Chondrocyte (in vitro differentiated cells): ENCODE data around the gene SLC43A2. TPM values are rescaled to one million over a fixed set of nuclear protein-coding genes. Genes with fewer than 3 reads are reported as not detected.

Experiments
- DNase-seq: peaks from one replicate; pipeline ENCODE4 v3.0.0; 2021; ENCODE audit warnings: mixed read lengths, low spot score
- H3K27ac Mint-ChIP-seq: one replicate; pipeline ENCODE4 v1.8.0; 2021; ENCODE audit warnings: mild to moderate bottlenecking, moderate library complexity, mixed read lengths; ENCODE audit not compliant: unreplicated experiment
- H3K27me3 Mint-ChIP-seq: 2 replicates; pipeline ENCODE4 v1.8.0; 2021; ENCODE audit warnings: low read depth, mixed read lengths
- H3K36me3 Mint-ChIP-seq: 2 replicates; pipeline ENCODE4 v1.8.0; 2021; ENCODE audit warnings: low read depth, mixed read lengths
- H3K4me1 Mint-ChIP-seq: 2 replicates; pipeline ENCODE4 v1.8.0; 2021; ENCODE audit warnings: low read depth, mild to moderate bottlenecking, mixed read lengths
- H3K4me3 Mint-ChIP-seq: one replicate; pipeline ENCODE4 v1.8.0; 2021; ENCODE audit warnings: mild to moderate bottlenecking, moderate library complexity, mixed read lengths; ENCODE audit not compliant: unreplicated experiment
- H3K9me3 Mint-ChIP-seq: 2 replicates; pipeline ENCODE4 v1.8.0; 2021; ENCODE audit warnings: low read depth, mixed read lengths
- CTCF ChIP-seq: fragments of 200-600 bp; sonication (generic); IDR thresholded peaks from 2 replicates; pipeline ENCODE4 v1.5.0; 2021; ENCODE audit warnings: antibody characterized with exemption, mild to moderate bottlenecking, moderate library complexity
- total RNA-seq: library from RNA; stranded (reverse); gene quantifications from 3 replicates; pipeline ENCODE4 v1.2.1, GENCODE V29; 2021

The SLC43A2 gene
- total RNA-seq, 1 donor from 2014 or later: 3.3 TPM

- Mint-ChIP-seq H3K4me3 (no peak overlapping the region), H3K27ac (no peak overlapping the region), H3K4me1 (peaks cover 17% of the 10 kb centered on the region), H3K36me3 (peaks cover 2% of the 10 kb centered on the region), H3K27me3 (peaks cover 2% of the 10 kb centered on the region), H3K9me3 (no peaks in the 10 kb centered on the region)
- no peak for TF ChIP-seq CTCF
- DNase-seq: no peak
Measured at GRCh38 chr17:1646199-1646875, 17.7 kb upstream of the SLC43A2 start.

- H3K27ac Mint-ChIP-seq: no peak within 1 kb of the TSS
- no peaks in the 10 kb centered on the region for H3K36me3 Mint-ChIP-seq
Measured at GRCh38 chr17:1645207-1646171, 16.9 kb upstream of the SLC43A2 start, which contains the start of gene SCARF1. SCARF1 (minus strand) TSS chr17:1645732; CDS start chr17:1645697, 35 bp downstream.

DNA sequence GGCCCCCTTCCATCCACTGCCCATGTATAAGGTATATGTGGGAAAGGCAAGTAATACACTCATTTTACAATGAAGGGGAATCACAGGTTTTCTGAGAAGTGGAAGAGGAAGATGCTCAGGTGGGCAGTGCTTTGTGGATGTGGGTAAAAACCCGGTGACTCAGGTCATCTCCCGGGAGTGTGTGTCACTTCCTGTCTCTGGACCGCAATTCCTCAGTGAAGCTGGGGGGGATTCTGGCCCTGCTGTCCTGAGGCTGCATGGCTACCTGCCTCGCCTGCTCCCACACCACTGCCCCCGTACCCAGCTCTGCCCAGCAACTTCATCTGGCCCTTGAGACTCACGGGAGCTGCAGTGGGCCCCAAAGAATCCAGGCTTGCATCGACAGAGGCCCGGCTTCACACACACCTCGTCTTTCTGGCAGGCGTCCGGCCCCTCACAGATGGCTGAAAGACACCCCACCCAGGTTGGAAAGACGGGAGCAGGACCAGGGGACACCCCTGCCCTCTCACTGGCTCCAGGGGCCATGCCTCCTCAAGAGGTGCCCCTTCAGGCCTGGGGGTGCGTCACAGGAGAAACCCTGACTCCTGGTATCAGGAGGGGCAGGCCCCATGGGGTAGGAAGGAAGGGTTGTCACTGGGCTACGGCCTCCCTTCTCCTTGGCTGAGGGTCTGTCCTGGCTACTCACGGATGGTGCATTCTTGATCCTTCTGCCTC lies 16.0 kb upstream of the SLC43A2 start:
- peaks cover 2% of the 10 kb centered on the region for H3K27me3 Mint-ChIP-seq
- no peaks in the 10 kb centered on the region for H3K36me3 Mint-ChIP-seq
- H3K4me3 Mint-ChIP-seq: peak overlapping the region; percentile 71
- H3K4me1 Mint-ChIP-seq: peaks cover 12% of the 10 kb centered on the region
- H3K27ac Mint-ChIP-seq: no peak overlapping the region
- DNase-seq: no peak
- no peak for TF ChIP-seq CTCF
- H3K9me3 Mint-ChIP-seq: no peaks in the 10 kb centered on the region

More at GRCh38 chr17:1645207-1646171, 16.9 kb upstream of the SLC43A2 start, which contains the start of gene SCARF1:
- no peak for DNase-seq
- peaks cover 17% of the 10 kb centered on the region for H3K4me1 Mint-ChIP-seq
- no peak for TF ChIP-seq CTCF
- H3K4me3 Mint-ChIP-seq: no peak within 1 kb of the TSS
- peaks cover 2% of the 10 kb centered on the region for H3K27me3 Mint-ChIP-seq
- no peaks in the 10 kb centered on the region for H3K9me3 Mint-ChIP-seq

DNA sequence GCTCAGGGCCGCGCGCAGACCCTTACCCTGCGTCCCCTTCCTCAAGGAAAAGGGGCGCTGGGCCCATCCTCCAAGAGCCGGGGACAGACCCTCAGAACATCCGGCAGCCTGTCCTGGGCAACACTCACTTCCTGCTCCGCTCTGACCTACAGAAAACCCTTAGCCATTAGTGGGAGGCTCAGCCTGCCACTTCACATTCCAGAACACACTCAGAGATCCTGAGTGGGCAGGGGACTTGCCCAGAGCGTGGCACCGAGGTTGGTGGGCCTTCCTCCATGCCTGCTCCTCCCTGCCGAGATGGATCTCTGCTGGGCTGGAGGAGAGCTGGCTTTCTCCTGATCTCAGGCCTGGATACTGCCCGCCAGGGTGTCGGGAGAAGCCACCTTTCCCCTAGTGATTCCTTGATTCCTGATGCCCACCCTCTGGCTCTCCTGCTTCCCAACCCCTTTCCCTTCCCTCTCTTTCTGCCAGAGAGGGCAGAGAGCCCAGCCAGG lies 15.4 kb upstream of the SLC43A2 start:
- Mint-ChIP-seq H3K4me1 (peaks cover 12% of the 10 kb centered on the region), H3K27ac (no peak overlapping the region), H3K27me3 (peaks cover 2% of the 10 kb centered on the region), H3K4me3 (peak overlapping the region; percentile 71), H3K36me3 (no peaks in the 10 kb centered on the region), H3K9me3 (no peaks in the 10 kb centered on the region)
- TF ChIP-seq CTCF: no peak
- DNase-seq: no peak
